Stimulated activated CD8-positive, alpha-beta memory T cell treated with anti-CD3 and anti-CD28 coated beads, Interleukin-7, amount 100 ng/mL, for 48 hours (primary cell): ENCODE results near the gene ZNF101.
A peak's percentile ranks its signal among the peaks of the same experiment; 100 is the strongest.
"Not testable (repeated sequence)": the region's sequence is repeated elsewhere in the genome, so short reads cannot be mapped to it uniquely, and the experiment has no call there.

Experiments used
- DNase-seq, 2 donors: peaks; one replicate each; pipeline ENCODE4 v3.0.0-alpha.2; 2020; ENCODE audit warnings: low read depth in 1 of 2; ENCODE audit errors: extremely low read depth in 1 of 2

The ZNF101 gene

DNA sequence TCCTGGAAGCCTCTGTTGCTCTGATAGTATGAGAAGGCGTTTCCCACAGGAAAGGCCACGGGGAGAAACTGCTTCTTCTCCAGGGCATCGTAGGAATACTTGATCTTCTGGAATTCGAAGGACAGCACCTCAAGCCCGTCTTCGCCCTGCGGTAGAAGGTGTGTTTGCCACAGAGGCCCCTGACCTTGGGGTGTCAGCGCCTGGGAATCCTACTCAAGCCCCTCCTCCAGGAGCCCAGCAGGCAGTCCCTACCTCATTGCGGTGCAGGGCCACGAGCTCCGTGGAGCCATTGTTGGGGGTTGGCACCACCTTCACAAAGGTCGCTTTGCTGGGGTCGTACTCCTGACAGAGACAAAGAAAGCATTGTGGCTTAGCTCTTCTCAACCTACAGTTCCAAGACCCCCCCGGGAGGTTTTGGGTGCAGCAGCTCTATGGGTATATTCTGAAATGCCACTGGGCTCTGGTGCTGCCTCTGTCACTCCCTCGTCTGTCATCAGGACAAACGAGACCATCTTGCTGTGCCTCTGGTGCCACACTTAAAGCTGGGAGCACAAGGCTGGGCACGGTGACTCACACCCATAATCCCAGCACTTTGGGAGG, 8.9 kb upstream of the ZNF101 start:
- no peak for DNase-seq

DNA sequence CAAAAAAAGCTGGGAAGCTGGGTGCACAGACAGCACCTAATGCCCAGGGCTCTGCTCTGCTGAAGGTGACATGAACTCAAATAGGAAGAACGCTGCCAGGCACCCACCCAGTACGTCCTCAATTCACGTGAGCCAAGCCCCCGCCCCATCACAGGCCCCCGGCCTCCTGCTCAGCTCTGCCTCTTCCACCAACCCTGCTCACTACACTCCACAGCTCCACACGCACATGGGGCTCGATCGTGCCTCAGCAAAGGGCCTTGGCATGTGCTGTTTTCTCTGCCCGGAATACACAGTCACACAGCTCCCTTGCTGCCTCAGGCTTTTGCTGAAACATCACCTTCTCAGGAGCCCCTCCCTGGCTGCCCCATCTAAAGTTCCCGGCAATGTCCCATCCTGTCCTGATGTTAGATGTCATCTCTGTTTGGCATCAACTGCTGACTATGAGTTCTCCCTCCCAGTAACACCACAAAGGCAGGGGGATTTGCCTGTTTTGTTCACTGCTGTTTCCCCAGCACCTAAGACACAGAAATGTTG, 7.4 kb upstream of the ZNF101 start:
- no peak for DNase-seq

DNA sequence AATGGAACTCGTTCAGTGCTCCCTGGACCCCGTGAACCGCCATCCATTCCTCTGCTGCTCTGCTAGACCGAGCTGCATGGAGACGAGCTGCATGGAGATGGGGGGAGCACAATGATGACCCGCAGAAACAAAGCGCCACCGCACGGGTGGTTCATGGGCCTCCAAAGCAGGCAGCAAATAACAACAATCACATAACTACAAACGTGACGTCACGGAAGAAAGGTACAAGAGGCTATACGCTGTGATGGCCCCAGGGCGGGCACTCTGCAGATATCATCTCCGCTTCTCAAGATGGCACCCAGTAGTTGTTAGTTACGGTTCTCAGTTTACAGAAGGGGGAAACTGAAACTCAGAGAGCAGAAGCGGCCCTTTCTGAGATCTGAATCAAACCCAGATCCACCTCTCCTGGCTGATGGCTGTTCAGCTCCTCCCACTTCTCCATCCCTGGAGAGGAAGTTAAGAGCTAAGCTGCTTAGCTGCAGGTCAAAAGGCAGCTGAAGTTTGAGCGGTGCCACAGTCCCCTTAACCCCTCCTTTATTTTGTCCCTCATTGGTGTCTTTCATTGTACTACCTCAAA, 6.9 kb upstream of the ZNF101 start:
- DNase-seq: peak in 1 of 2 donors; percentile 52

DNA sequence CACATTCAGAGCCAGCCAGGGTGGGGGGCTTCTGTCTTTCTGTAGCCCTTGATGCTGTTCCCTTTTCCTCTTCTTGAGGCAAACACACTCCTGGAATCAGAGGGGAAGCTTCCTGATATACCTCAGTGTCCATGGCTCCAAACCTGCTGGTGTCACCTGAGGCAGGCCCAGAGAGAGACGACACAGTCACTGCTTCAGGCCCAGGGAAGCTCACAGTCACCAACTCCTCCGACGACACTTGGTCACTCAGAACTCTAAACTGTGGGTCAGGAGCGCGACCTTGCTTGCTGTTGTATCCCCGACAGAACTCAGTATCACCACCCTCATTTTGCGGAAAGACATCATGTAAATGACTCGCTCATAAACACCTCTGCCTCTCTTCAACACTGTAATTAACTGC, 6.3 kb upstream of the ZNF101 start:
- DNase-seq: no peak

DNA sequence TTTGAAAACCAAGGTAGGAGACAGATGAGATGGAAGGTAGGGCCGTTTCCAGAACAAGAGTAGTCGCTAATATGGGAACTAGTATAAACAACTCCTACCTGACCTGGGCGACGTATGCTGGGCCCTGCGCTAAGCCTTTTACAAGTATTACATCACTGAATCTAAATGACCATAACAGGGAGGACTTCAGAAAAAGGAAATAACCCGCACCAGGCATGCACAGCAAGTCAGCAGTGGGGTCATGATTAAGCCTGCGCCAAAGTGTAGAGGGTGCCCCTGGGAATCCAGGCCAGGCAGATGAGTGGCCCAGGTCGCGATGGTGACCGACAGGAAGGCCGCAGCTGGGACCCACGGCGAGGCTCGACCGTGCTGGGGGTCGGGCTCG, 5.8 kb upstream of the ZNF101 start:
- DNase-seq: no peak

DNA sequence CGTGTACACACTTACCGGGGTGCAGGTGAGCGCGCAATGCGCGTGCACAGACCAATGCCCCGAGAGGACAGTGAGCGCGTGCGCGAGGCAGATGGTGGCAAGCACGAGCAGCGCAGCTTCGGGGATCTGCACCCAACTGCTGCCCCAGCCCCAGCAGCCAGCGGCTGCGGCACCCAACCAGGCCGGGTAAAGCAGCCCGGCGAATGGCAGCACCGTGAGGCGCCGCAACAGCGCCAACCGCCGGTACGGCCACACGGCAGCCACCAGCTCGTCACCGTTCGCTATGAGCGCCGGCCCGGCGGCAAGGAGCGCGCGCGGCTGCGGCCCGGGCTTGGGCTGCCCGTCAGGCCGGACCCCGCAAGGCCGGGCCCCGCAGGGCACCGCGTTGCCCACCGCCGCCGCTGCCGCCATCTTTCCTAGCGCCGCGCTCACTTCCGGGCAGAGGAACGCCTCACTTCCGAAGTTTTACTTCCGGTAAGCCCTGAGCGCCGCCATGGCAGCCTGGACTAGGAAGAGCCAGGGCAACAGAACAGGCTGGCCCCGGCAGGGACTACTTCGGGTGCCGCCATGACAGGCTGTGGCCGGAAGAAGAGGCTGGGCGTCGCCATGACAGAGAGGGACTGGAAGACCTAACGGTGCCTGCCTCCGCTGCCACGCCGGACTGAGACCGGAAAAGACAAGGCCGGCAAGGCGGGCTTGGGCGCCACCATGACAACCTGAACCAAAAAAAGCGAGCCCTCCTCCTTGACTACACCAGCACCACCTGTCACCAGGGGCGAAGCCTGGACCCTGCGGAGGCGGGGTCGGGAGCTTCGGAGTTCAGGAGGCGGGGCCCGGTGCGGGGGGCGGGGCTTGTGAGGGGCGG, 5.2 kb upstream of the ZNF101 start, which contains the start of gene ATP13A1:
ATP13A1 (minus strand) TSS at position 421 of the 865 bp plus-strand sequence; CDS start at position 411, 10 bp downstream.
- DNase-seq: peak; percentile 78 to 94

DNA sequence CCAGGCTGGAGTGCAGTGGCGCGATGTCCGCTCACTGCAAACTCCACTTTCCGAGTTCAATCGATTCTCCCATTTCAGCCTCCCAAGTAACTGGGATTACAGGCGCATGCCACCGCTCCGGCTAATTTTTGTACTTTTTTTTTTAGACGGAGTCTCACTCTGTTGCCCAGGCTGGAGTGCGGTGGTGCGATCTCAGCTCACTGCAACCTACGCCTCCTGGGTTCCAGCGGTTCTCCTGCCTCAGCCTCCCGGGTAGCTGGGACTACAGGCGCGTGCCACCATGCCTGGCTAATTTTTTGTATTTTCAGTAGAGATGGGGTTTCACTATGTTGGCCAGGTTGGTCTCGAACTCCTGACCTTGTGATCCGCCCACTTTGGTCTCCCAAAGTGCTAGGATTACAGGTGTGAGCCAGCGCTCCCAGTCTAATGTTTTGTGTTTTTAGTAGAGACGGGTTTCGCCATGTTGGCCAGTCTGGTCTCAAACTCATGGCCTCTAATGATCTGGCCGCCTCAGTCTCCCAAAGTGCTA, 3.2 kb upstream of the ZNF101 start:
- DNase-seq: not testable (repeated sequence)

DNA sequence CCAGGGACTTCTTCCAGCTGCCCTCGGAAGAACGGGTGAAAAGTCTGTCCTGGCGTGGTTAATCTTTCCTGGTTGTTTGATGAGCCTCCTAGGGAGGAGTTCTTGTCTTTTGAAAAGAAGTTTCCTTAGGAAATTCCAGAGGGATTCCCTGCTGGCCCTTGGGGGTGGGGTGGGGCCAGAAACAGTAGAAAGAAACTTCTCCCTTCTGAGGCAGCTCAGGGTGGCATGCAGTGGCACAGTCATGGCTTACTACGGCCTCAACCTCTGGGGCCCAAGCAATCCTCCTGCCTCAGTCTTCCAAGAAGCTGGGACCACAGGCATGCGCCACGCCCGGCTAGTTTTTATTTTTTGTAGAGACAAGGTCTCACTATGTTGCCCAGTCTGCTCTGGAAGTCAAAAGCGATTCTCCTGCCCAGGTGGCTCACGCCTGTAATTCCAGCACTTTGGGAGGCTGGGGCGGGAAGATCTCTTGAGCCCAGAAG, 1.5 kb downstream of the ZNF101 start:
- no peak for DNase-seq

DNA sequence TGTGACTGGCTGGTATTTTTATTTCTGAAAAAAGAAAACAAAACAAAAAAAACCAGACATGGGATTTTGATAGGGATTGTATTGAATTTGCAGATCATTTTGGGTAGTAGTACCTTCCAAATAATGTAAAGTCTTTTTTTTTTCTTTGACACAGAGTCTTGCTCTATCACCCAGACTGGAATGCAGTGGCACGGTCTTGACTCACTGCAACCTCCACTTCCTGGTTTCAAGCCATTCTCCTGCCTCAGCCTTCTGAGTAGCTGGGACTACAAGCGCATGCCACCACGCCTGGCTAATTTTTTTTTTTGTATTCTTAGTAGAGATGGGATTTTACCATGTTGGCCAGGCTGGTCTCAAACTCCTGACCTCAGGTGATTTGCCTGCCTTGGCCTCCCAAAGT, 4.2 kb downstream of the ZNF101 start:
- no peak for DNase-seq

DNA sequence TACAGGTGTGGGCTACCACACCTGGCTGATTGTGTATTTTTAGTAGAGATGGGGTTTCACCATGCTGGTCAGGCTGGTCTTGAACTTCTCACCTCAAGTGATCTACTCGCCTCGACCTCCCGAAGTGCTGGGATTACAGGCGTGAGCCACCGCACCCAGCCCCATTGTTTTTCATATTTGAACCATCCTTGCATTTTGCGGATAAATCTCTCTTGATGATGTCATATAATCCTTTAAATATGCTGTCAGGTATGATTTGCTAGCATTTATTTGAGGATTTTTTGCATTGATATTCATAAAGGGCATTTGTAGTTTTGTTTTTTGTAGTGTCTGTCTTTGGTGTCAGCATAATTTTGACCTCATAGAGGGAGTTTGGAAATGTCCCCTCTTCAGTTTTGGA, 5.7 kb downstream of the ZNF101 start:
- DNase-seq: no peak

DNA sequence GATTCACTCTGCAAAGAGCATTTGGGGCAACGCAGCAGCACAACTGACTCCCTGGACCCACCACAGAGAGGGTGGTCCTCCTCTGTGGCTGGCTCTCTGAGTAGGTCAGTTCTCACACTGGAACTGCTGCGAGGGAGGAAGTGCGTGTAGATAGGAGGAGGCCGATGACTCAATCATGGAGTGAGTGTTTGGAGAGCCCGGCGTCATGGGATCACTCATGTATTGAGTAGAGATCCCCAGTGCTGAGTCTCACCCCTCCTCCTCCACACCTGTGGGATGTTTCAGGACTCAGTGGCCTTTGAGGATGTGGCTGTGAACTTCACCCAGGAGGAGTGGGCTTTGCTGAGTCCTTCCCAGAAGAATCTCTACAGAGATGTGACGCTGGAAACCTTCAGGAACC, 8.9 kb downstream of the ZNF101 start:
- DNase-seq: no peak

DNA sequence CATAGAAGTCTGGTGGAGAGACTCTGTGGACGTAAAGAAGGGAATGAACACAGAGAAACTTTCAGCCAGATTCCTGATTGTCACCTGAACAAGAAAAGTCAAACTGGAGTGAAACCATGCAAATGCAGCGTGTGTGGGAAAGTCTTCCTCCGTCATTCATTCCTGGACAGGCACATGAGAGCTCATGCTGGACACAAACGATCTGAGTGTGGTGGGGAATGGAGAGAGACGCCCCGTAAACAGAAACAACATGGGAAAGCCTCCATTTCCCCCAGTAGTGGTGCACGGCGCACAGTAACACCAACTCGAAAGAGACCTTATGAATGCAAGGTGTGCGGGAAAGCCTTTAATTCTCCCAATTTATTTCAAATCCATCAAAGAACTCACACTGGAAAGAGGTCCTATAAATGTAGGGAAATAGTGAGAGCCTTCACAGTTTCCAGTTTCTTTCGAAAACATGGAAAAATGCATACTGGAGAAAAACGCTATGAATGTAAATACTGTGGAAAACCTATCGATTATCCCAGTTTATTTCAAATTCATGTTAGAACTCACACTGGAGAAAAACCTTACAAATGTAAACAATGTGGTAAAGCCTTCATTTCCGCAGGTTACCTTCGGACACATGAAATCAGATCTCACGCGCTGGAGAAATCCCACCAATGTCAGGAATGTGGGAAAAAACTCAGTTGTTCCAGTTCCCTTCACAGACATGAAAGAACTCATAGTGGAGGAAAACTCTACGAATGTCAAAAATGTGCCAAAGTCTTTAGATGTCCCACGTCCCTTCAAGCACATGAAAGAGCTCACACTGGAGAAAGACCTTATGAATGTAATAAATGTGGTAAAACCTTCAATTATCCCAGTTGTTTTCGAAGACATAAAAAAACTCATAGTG, 10.8 kb downstream of the ZNF101 start:
- DNase-seq: no peak

DNA sequence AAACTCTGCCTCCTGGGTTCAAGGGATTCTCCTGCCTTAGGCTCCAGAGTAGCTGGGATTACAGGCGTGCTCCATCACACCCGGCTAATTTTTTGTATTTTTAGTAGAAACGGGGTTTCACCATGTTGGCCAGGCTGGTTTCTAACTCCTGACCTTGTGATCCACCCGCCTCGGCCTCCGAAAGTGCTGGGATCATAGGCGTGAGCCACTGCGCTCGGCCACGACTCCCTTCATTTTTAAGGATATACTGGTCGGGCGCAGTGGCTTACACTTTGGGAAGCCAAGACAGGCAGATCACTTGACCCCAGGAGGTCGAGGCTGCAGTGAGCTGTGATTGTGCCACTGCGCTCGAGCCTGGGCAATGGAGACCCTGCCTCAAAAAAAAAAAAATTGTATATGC, 17.5 kb downstream of the ZNF101 start:
- not testable (repeated sequence) for DNase-seq

DNA sequence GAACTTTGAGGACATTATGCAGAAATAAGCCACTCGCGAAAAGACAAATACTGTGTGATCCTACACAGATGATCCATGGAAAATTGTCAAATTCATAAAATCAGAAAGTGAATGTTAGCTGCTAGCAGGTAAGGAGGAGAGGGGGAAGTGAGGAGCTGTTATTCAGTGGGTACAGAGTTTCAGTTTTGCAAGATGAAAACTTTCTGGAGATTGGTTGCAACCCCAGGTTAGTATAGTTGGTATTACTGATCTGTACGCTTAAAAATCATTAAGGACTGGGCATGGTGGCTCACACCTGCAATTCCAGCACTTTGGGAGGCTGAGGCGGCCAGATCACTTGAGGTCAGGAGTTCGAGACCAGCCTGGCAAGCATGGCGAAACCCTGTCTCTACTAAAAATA, 17.9 kb downstream of the ZNF101 start:
- no peak for DNase-seq

DNA sequence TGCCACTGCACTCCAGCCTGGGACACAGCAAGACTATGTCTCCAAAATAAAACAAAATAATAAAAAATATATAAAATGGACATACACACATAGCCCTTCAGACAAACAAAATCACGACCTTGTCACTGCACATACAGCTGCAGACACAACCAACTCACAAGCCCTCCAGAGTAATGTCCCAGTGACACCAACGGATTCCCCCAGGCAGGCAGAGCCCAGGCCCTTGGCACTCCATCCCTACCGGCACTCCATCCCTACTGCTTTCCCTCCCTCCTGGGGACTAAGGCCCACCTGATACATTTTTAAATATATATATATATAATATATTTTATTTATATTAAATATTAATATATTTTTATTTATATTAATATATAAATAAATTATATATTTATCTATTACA, 18.5 kb downstream of the ZNF101 start:
- DNase-seq: no peak

DNA sequence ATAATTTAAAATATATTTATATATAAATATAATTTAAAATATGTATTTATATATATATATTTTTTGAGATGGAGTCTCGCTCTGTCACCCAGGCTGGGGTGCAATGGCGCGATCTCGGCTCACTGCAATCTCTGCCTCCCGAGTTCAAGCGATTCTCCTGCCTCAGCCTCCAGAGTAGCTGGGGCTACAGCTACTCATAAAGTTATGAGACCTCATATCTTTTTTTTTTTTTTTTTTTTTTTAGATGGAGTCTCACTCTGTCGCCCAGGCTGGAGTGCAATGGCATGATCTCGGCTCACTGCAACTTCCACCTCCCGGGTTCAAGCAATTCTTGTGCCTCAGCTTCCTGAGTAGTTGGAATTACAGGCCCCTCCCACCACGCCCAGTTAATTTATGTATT, 20.4 kb downstream of the ZNF101 start:
- DNase-seq: not testable (repeated sequence)

DNA sequence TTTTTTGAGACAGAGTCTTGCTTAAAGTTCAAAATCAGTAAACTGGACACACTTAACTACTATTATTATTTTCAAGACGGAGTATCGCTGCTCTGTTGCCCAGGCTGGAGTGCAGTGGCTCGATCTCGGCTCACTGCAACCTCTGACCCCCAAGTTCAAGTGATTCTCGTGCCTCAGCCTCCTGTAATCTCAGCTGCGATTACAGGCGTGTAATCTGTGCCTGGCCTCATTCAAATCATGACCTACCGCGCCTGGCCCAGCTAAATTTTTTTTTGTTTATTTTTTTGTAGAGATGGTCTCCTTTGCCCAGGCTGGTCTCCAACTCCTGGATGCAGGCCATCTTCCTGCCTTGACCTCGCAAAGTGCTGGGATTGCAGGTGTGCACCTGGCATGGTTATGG, 23.0 kb downstream of the ZNF101 start:
- no peak for DNase-seq

DNA sequence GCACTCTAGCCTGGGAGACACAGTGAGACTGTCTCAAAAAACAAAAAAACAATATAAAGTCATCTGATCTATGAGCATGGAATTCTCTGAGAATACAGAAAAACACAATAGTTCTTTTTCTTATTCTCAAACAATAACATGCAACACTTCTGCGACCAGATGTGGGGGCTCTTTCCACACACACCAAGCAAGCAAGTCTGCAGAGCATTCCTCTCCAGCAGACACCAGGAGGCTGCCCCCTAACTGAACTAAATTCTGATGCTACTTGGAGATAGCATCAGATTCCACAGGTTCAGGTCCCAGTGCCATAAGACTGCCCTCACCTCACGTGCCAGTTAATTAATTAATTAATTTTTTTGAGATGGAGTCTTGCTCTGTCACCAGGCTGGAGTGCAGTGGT, 27.7 kb downstream of the ZNF101 start:
- no peak for DNase-seq

DNA sequence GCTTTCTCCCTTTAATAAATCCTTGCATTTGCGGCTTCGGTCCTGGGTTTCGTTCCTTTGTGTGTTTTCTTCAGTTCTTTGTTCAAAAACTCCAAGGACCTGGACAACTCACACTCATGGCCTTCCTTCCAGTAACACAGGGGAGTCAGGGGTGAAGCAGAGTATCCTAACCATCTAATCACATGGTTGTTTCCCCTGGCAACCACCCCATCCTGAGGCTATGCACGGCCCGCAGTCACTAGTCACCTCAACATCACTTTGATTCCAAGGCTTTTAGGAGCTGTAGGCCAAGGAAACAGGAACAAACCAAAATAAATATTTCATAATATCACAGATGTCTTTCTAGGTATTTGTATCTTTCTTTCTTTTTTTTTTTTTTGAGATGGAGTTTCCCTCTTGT, 28.9 kb downstream of the ZNF101 start:
- DNase-seq: no peak

DNA sequence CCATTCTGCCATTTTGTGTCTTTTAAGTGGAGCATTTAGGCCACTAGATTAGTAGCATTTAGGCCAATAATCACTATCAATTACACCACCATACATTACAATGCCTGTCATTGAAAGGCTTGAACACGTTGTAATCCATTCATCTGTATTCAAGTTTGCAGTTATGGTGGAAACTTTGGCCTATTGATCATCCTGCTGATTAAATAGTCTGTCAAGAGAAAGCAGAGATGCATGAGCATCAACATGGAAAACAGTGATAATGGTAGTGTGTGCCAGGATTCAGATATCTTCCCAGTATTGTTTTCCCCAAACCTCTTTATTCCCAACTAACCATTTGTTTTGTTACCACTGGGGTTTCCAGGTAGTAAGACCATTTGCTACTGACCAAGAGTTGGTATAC, 31.9 kb downstream of the ZNF101 start:
- DNase-seq: not testable (repeated sequence)
